ENCODE results near the gene GUSB.
A peak's percentile ranks its signal among the peaks of the same experiment; 100 is the strongest.
"Not testable (repeated sequence)": the region's sequence is repeated elsewhere in the genome, so short reads cannot be mapped to it uniquely, and the experiment has no call there.

GUSB gene

GRCh38 chr7:65981965-65982792 is at the start of gene GUSB:
GUSB (minus strand) TSS chr7:65982213; CDS start chr7:65982183, 30 bp downstream.
- peak; percentile 77 to 80 for DNase-seq (ENCODE audit: low read depth in 2 of 2)

- DNase-seq (ENCODE audit: low read depth in 2 of 2), result not testable (repeated sequence)
Observed at GRCh38 chr7:66028342-66028741, 46.3 kb upstream of the GUSB start.

GRCh38 chr7:66016131-66016461 is 34.1 kb upstream of the GUSB start:
- DNase-seq (ENCODE audit: low read depth in 2 of 2), result no peak

- DNase-seq (ENCODE audit: low read depth in 2 of 2), result no peak
Observed at GRCh38 chr7:66015440-66016130, 33.6 kb upstream of the GUSB start.

- no peak for DNase-seq (ENCODE audit: low read depth in 2 of 2)
Observed at GRCh38 chr7:66013938-66014337, 31.9 kb upstream of the GUSB start.

GRCh38 chr7:66007232-66007631 is 25.2 kb upstream of the GUSB start:
- no peak for DNase-seq (ENCODE audit: low read depth in 2 of 2)

- not testable (repeated sequence) for DNase-seq (ENCODE audit: low read depth in 2 of 2)
Observed at GRCh38 chr7:66005115-66005671, 23.2 kb upstream of the GUSB start.

GRCh38 chr7:66000823-66001417 is 18.9 kb upstream of the GUSB start:
- DNase-seq (ENCODE audit: low read depth in 2 of 2), result not testable (repeated sequence)

GRCh38 chr7:65994984-65995383 is 13.0 kb upstream of the GUSB start:
- not testable (repeated sequence) for DNase-seq (ENCODE audit: low read depth in 2 of 2)

- DNase-seq (ENCODE audit: low read depth in 2 of 2), result no peak
Observed at GRCh38 chr7:65992526-65992925, 10.5 kb upstream of the GUSB start.

- not testable (repeated sequence) for DNase-seq (ENCODE audit: low read depth in 2 of 2)
Observed at GRCh38 chr7:65991829-65992228, 9.8 kb upstream of the GUSB start.

- no peak for DNase-seq (ENCODE audit: low read depth in 2 of 2)
Observed at GRCh38 chr7:65989694-65990080, 7.7 kb upstream of the GUSB start.

- DNase-seq (ENCODE audit: low read depth in 2 of 2), result not testable (repeated sequence)
Observed at GRCh38 chr7:65988503-65988902, 6.5 kb upstream of the GUSB start.

- no peak for DNase-seq (ENCODE audit: low read depth in 2 of 2)
Observed at GRCh38 chr7:65988084-65988483, 6.1 kb upstream of the GUSB start.

- DNase-seq (ENCODE audit: low read depth in 2 of 2), result no peak
Observed at GRCh38 chr7:65983965-65984658, 2.1 kb upstream of the GUSB start.

- peak in 1 of 2 donors; percentile 21 for DNase-seq (ENCODE audit: low read depth in 2 of 2)
Observed at GRCh38 chr7:65980478-65981250, 1.3 kb downstream of the GUSB start.

GRCh38 chr7:65979583-65980477 is 2.2 kb downstream of the GUSB start:
- no peak for DNase-seq (ENCODE audit: low read depth in 2 of 2)

- DNase-seq (ENCODE audit: low read depth in 2 of 2), result no peak
Observed at GRCh38 chr7:65978891-65979582, 3.0 kb downstream of the GUSB start.

GRCh38 chr7:65976659-65977196 is 5.3 kb downstream of the GUSB start:
- DNase-seq (ENCODE audit: low read depth in 2 of 2), result no peak
